NT2/D1 (cell line): Measurements from ENCODE around the gene S100A8.

ENCODE experiments used
- DNase-seq: peaks from one replicate; pipeline ENCODE4 v3.0.0-alpha.2; 2011; ENCODE audit warnings: low read depth, low spot score
- H3K27me3 ChIP-seq: 2 replicates; pipeline ENCODE4 v1.6.0; 2011; ENCODE audit warnings: mild to moderate bottlenecking; ENCODE audit not compliant: insufficient read length, insufficient read depth
- H3K36me3 ChIP-seq: 2 replicates; pipeline ENCODE4 v1.6.1; 2011; ENCODE audit warnings: mild to moderate bottlenecking, low read length, mixed read lengths; ENCODE audit not compliant: insufficient read depth, insufficient read length
- H3K4me1 ChIP-seq: 2 replicates; pipeline ENCODE4 v1.5.1; 2011; ENCODE audit not compliant: insufficient read depth, insufficient read length
- H3K4me3 ChIP-seq: 2 replicates; pipeline ENCODE4 v1.5.1; 2011; ENCODE audit warnings: low read depth; ENCODE audit not compliant: insufficient read length
- H3K9ac ChIP-seq: 2 replicates; pipeline ENCODE4 v1.6.0; 2011; ENCODE audit warnings: low read depth; ENCODE audit not compliant: insufficient read length
- H3K9me3 ChIP-seq: 2 replicates; pipeline ENCODE4 v1.5.1; 2011; ENCODE audit warnings: mild to moderate bottlenecking, low read length; ENCODE audit not compliant: insufficient read depth
- SUZ12 ChIP-seq: IDR thresholded peaks from 2 replicates; pipeline ENCODE4 v1.6.1; 2011; ENCODE audit not compliant: insufficient read length, insufficient read depth; ENCODE audit errors: extremely low read depth
- YY1 ChIP-seq: IDR thresholded peaks from 2 replicates; pipeline ENCODE4 v1.6.1; 2011; ENCODE audit not compliant: insufficient read length, insufficient read depth
- ZNF274 ChIP-seq: IDR thresholded peaks from 2 replicates; pipeline ENCODE4 v1.6.1; 2011; ENCODE audit warnings: mild to moderate bottlenecking, low read depth, low read length

The S100A8 gene

DNA sequence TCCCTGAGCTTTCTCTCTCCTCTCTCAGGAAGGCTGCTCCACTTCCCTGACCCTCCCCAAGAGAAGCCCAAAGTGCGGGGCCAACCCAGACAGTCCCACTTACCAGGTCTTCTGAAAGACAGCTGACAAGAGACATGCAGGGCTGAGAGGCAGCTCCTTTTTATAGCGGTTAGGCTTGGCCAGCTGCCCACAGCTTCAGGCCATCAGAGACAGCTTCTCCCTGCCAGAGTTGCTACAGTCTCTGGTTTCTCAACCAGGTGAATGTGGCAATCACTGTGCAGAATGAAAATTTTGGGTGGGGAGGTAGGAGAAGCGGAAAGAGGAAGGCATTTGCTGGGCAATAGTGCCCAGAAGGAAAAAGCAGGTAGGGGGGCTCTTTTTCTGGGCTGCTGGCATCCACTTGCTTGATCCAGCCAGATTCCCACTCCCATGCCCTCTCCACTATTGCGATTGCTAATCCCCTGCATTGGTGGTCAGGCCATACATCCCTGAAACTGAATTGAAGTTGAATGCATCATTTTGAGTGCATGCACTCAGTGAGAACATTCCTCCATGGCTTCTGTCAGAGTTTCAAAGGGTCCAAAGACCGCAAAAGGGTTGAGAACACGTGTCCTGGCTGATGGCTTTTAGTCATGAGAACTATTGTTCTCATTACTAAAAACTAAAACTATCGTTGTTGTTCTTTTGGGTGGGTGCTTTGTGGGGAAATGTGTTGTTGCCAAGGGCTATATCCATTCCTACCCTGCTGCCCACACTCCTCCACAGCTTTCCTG lies at the start of gene S100A8:
Gene S100A8, minus strand, starts transcription at position 136 of the 773 bp plus-strand sequence. CDS start 538 bp downstream, outside the sequence.
- H3K4me1 ChIP-seq, result peaks cover 4% of the 10 kb centered on the region
- DNase-seq, result no peak
- no peaks in the 10 kb centered on the region for H3K9me3 ChIP-seq
- H3K27me3 ChIP-seq, result no peaks in the 10 kb centered on the region
- no peak within 1 kb of the TSS for H3K9ac ChIP-seq
- no peak within 1 kb of the TSS for H3K4me3 ChIP-seq
- no peaks in the 10 kb centered on the region for H3K36me3 ChIP-seq
- no peak for TF ChIP-seq ZNF274
- no peak for TF ChIP-seq SUZ12
- no peak for TF ChIP-seq YY1

DNA sequence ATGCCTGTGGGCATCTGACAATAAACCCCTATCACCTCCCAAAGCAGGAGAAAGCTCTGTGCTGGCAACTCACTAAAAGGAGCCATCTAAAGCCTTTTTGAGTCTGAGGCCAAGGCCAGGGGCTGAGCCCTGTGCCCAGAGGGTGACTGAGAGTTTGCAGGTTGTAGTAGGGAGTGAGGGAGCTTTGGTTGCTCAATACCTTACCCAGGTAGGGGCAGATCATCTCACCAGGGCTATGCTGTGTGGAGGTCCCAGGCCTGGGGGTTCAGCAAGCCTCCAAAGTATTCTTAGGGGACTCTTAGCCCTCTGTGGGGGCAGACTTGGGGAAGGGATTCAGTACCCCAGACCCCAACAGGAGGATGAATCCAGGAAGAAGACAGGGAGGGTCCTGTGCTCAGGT lies 48.4 kb upstream of the S100A8 start:
- Histone ChIP-seq H3K27me3 (no peaks in the 10 kb centered on the region), H3K4me3 (no peak overlapping the region), H3K4me1 (no peaks in the 10 kb centered on the region), H3K36me3 (no peaks in the 10 kb centered on the region), H3K9me3 (peaks cover 6% of the 10 kb centered on the region; the same call in 1 of the 2 replicates), H3K9ac (no peak overlapping the region)
- no peak for DNase-seq
- TF ChIP-seq YY1 (no peak), SUZ12 (no peak), ZNF274 (no peak)

GRCh38 chr1:153438599-153438998 lies 47.7 kb upstream of the S100A8 start:
- no peak for DNase-seq
- H3K9me3 ChIP-seq, result peaks cover 6% of the 10 kb centered on the region; the same call in 1 of the 2 replicates
- no peaks in the 10 kb centered on the region for H3K4me1 ChIP-seq
- H3K27me3 ChIP-seq, result no peaks in the 10 kb centered on the region
- no peaks in the 10 kb centered on the region for H3K36me3 ChIP-seq
- H3K4me3 ChIP-seq, result no peak overlapping the region
- no peak for TF ChIP-seq ZNF274
- TF ChIP-seq YY1, result no peak
- TF ChIP-seq SUZ12, result no peak
- H3K9ac ChIP-seq, result no peak overlapping the region

DNA sequence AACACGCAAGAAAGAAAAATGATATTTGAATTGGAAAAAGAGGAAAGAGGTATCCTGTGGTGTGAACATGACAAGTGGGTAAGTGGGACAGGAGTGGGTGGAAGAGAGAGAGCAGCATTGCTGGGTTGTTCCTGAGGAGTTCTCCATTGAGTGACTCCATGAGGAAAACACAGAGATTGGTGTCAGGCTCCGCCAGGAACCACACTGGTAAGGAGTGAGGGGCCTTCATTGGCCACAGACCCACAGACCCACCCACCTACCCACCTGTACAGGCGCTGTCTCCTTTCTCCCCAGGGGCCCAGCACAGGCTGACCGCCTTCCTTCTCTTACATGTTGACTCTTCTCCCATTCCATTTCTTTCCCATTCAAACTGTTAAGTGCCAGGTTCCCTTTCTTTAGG lies 46.4 kb upstream of the S100A8 start:
- no peak overlapping the region for H3K9ac ChIP-seq
- no peaks in the 10 kb centered on the region for H3K4me1 ChIP-seq
- H3K9me3 ChIP-seq, result no peaks in the 10 kb centered on the region
- no peaks in the 10 kb centered on the region for H3K36me3 ChIP-seq
- no peak overlapping the region for H3K4me3 ChIP-seq
- H3K27me3 ChIP-seq, result no peaks in the 10 kb centered on the region
- no peak for TF ChIP-seq YY1
- TF ChIP-seq ZNF274, result no peak
- TF ChIP-seq SUZ12, result no peak
- DNase-seq, result no peak

GRCh38 chr1:153434746-153435455 lies 44.0 kb upstream of the S100A8 start:
- Histone ChIP-seq H3K4me3 (no peak overlapping the region), H3K27me3 (no peaks in the 10 kb centered on the region), H3K9me3 (no peaks in the 10 kb centered on the region), H3K36me3 (no peaks in the 10 kb centered on the region), H3K4me1 (no peaks in the 10 kb centered on the region), H3K9ac (no peak overlapping the region)
- TF ChIP-seq YY1, result no peak
- no peak for TF ChIP-seq ZNF274
- TF ChIP-seq SUZ12, result no peak
- DNase-seq, result no peak

DNA sequence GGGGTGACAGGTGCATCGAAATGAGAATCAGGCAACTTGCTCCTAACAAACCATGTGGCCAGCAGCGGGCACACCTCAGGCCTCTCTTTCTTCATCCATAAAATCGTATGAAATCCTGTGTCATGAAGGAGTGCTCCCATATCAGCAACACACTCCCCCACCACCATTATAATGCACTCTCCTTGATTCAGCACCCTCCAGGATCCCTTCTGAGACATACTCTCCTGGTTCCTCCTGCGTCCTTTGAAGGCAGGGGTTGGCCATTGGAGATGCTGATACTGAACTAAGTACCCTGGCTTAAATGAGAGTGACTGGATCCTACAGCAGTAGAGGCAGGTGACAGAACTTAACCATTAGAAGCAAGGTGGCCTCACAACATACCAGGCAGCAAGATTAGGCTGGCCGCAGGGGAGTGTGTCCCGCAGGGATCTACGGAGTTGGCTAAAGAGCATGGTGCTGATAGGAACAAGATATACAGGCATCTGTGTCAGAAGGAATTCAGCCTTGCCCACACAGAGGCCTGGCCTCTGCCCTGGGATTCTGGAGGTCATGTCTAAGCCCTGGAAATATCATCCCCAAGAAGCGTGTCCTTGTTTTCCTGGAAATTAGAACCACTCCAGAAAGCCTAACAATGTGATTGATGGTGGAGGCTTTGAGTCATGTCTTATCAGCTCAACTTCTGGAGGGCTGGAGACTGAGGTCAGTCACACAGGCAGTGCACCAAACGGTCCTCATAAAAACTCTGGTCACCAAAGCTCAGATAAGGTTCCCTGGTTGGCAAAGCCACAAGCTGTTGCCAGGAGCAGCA lies 42.2 kb upstream of the S100A8 start:
- Histone ChIP-seq H3K27me3 (no peaks in the 10 kb centered on the region), H3K9ac (no peak overlapping the region), H3K9me3 (no peaks in the 10 kb centered on the region), H3K4me1 (no peaks in the 10 kb centered on the region), H3K36me3 (no peaks in the 10 kb centered on the region), H3K4me3 (no peak overlapping the region)
- DNase-seq, result no peak
- TF ChIP-seq SUZ12 (no peak), YY1 (no peak), ZNF274 (no peak)

- TF ChIP-seq SUZ12, result no peak
- no peak for TF ChIP-seq ZNF274
- no peak for TF ChIP-seq YY1
- Histone ChIP-seq H3K36me3 (no peaks in the 10 kb centered on the region), H3K27me3 (no peaks in the 10 kb centered on the region), H3K4me1 (no peaks in the 10 kb centered on the region), H3K9me3 (no peaks in the 10 kb centered on the region), H3K9ac (no peak overlapping the region), H3K4me3 (no peak overlapping the region)
- DNase-seq, result no peak
Measured at GRCh38 chr1:153431928-153432327, 41.1 kb upstream of the S100A8 start.
